ENCODE data around the gene NAALADL2.

GRCh38 chr3:174821477-174821876 is 37.7 kb upstream of the NAALADL2 start:
- TF ChIP-seq CTCF (conservative IDR thresholded peaks at IDR 0.05; ENCODE audit: low read depth, low read length) (no peak), CEBPB (IDR thresholded peaks at IDR 0.05; ENCODE audit: low read depth, low read length) (no peak), POLR2A (IDR thresholded peaks at IDR 0.05; ENCODE audit: low read depth, low read length) (no peak), USF2 (IDR thresholded peaks at IDR 0.05; ENCODE audit: low read depth, low read length) (no peak), NFE2L2 (IDR thresholded peaks at IDR 0.05; ENCODE audit: low read depth, low read length) (no peak), ELK1 (IDR thresholded peaks at IDR 0.05; ENCODE audit: borderline replicate concordance, low read depth, low read length) (no peak), BHLHE40 (IDR thresholded peaks at IDR 0.05; ENCODE audit: low read depth, low read length) (no peak), FOS (IDR thresholded peaks at IDR 0.05; ENCODE audit: low read depth, low read length) (no peak), SMC3 (IDR thresholded peaks at IDR 0.05; ENCODE audit: low read depth, low read length) (no peak), CHD1 (IDR thresholded peaks at IDR 0.05; ENCODE audit: low read depth, low read length) (no peak), MAZ (IDR thresholded peaks at IDR 0.05; ENCODE audit: borderline replicate concordance, low read depth, low read length) (no peak), RAD21 (IDR thresholded peaks at IDR 0.05; ENCODE audit: low read length) (no peak)

Data from IMR-90 (cell line).